Spleen (tissue), 7 donors: Measurements from ENCODE around the gene CIDEB.

Experiments
- CTCF ChIP-seq, 11 experiments: fragments of 200-600 bp in 7 of 11; fragments of 450-650 bp in 4 of 11; sonication (generic) in 4 of 11; IDR thresholded peaks in 8 of 11; conservative IDR thresholded peaks in 3 of 11; 1 replicate in 7 of 11; 2 replicates in 4 of 11; pipeline versions ENCODE4 v1.4.0 to v1.8.0; 2016 to 2021; ENCODE audit warnings: antibody characterized with exemption in 11 of 11, inconsistent platforms in 4 of 11, mild to moderate bottlenecking in 1 of 11
- POLR2A ChIP-seq, 3 donors: fragments of 450-650 bp; IDR thresholded peaks; one replicate each; pipeline ENCODE4 v1.5.1; 2017; ENCODE audit warnings: antibody characterized with exemption in 3 of 3, mild to moderate bottlenecking in 1 of 3
- POLR2AphosphoS5 ChIP-seq, 3 donors: sonication (generic); formaldehyde crosslinking; IDR thresholded peaks; one replicate each; pipeline ENCODE4 v1.5.1; 2017; ENCODE audit warnings: antibody characterized with exemption in 3 of 3
- donor health status: DM: no; HTN: no; CAD: no; lungs with moderate emphysema.
- donor health status: DM: no; HTN: no; CAD: no.
- donor health status: DM: no; HTN: no; CAD: no.

DNA sequence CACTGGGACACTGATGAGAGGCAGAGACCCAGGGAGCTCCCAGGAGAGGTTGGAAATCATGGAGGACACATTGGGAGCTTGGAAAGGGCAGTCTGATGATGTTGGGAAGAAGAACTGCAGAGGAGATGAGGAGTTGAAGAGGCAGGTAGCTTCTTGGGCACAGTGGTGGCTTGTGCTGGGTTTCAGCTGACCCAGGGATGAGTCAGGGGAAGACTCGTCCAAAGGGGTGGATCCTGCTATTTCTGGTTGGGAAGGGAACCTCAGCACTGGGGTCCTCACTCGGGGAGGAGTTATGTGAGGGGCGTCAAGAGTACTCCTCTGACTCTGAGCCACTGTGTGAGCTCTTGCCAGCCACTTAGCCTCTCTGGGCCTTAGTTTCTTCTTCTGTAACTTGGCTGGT is 15.6 kb upstream of the CIDEB start:
- TF ChIP-seq CTCF (IDR thresholded peaks at IDR 0.05 in 8 of 11, conservative IDR thresholded peaks at IDR 0.05 in 3 of 11) (no peak), POLR2A (IDR thresholded peaks at IDR 0.05) (no peak), POLR2AphosphoS5 (IDR thresholded peaks at IDR 0.05) (no peak)
